ENCODE data around the gene SIMC1.

- no peak for TF ChIP-seq CEBPB (IDR thresholded peaks at IDR 0.05; ENCODE audit: low read depth)
- no peak for TF ChIP-seq ELF1 (IDR thresholded peaks at IDR 0.05; ENCODE audit: borderline replicate concordance, low read depth)
- TF ChIP-seq SRF (IDR thresholded peaks at IDR 0.05; ENCODE audit: low read depth): no peak
- no peak for TF ChIP-seq FOSL1 (IDR thresholded peaks at IDR 0.05; ENCODE audit: low read depth)
- TF ChIP-seq CTCF (IDR thresholded peaks at IDR 0.05 in 2 of 3, conservative IDR thresholded peaks at IDR 0.05 in 1 of 3; ENCODE audit: borderline replicate concordance in 1 of 3, insufficient read depth in 1 of 3, low read depth in 2 of 3, low read length in 2 of 3): no peak
- TF ChIP-seq POLR2AphosphoS5 (IDR thresholded peaks at IDR 0.05; ENCODE audit: low read depth, low read length): no peak
Observed at GRCh38 chr5:176394881-176395675, 156.9 kb downstream of the SIMC1 start.
